HTERT RPE-1 (cell line): Measurements from ENCODE around the gene BABAM2.
"Not testable (repeated sequence)": the region's sequence is repeated elsewhere in the genome, so short reads cannot be mapped to it uniquely, and the experiment has no call there.

Source experiments
- in situ Hi-C: fragments of 300-500 bp; cut with MboI; formaldehyde crosslinking; loops from 4 replicates; pipeline ENCODE4 v1.14.3; 2020; ENCODE audit warnings: low sequenced_read_pairs

BABAM2 gene

DNA sequence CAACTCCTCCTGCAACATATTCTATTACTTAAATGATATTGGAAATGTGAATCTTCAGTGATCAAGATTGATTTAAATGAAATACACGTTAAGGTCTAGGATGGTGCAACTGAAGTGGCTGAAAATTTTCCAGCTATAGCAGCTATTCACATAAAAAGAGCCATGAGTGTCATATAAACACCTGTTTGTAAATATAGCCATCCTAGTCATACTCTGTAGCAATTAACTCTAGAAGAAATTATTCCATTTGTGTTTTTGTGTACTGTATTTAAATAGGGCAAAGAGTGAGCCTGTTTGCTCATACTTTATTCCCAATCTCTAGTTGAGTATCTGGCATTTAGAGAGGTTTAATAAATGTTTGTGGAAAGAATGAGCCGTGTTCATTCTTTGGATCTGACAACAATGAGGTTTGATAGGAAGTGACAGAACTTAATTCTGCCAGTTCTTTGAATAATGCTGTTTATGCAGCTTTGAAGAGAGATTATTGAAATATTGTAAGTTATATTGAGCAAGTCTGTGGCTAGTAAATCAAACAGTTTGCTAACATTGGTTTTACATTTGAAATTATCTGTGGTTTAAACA lies 49.7 kb downstream of the BABAM2 start:
- in situ Hi-C loops = no loop called here

GRCh38 chr2:27940982-27941381 lies 50.5 kb downstream of the BABAM2 start:
- in situ Hi-C loops = no loop called here

DNA sequence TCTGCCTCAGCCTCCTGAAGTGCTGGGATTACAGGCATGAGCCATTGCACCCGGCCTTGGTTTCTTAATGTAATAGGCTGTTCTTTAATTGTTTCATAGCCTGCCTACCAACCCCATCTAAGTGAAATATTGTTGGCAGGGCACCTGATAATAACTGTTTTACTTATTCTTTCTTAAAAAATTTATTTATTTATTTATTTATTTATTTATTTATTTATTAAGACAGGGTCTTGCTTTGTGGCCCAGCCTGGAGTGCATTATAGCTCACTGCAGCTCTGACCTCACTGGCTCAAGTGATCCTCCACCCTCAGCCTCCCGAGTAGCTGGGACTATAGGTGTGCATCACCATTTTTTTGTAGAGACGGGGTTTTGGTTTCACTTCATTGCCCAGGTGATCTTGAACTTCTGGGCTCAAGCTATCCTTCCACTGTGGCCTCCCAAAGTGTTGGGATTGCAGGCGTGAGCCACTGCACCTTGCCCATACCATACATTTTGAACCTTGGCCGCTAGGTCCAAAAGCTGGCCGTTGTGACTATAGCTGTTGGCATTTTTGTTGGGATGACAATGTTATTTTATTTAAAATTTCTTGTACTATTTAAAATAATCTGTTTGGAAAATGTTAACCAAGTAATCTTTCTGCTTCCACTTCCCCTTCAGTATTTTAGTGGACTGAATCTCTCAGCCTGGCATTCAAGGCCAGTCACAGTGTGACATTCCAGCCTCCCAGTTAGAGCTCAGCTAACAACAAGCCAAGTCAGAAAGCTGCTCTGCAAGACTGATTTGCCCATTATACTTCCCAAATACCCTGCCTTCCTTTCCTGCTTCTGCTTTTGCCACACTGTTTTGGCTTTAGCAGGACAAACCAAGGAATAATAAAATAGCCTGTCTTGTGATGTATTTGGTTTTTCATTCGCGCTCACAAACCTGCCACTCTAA lies 52.4 kb downstream of the BABAM2 start:
- in situ Hi-C loops = no loop called here

- in situ Hi-C loops = no loop called here
Observed at GRCh38 chr2:27946530-27947060, 56.1 kb downstream of the BABAM2 start.

GRCh38 chr2:27952070-27952469 lies 61.5 kb downstream of the BABAM2 start:
- in situ Hi-C loops = no loop called here

DNA sequence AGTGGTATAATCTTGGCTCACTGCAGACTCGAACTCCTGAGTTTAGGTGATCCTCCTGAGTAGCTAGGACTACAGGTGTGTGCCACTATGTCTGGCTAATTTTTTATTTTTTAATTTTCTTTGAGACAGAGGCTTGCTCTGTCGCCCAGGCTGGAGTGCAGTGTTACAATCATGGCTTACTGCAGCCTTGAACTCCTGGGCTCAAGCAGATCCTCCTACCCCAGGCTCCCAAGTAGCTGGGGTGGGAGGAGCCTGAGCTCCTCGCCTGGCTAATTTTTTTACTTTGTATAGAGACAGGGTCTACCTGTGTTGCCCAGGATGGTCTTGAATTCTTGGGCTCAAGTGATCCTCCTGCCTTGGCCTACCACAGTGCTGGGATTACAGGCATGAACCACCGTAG lies 62.5 kb downstream of the BABAM2 start:
- in situ Hi-C loops = no loop called here

DNA sequence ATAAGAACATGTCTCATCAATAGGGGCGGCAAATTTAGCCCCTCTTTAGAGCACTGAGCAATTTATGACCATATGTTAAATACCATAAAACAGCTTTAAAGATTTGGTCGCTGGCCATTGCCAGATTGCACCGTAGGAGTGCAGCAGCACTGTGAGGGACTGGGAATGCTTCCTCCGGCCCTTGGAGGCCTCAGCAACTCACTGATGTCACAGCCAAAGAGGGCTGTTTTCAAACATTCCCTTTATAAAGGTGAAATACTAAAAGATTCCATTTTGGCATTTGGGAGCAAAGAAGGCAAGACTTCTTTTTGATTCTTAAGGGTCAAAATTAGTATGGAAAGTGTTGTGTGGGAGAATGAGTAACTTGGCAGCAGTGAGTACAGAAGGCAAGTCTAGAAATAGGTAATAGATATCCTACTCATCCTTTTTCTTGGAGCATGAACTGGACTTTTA lies 63.7 kb downstream of the BABAM2 start:
- in situ Hi-C loops = no loop called here

GRCh38 chr2:27954771-27955383 lies 64.3 kb downstream of the BABAM2 start:
- in situ Hi-C loops = no loop called here

- in situ Hi-C loops = no loop called here
Observed at GRCh38 chr2:27955384-27956161, 65.0 kb downstream of the BABAM2 start.

GRCh38 chr2:27956888-27957287 lies 66.4 kb downstream of the BABAM2 start:
- in situ Hi-C loops = no loop called here

- in situ Hi-C loops = no loop called here
Observed at GRCh38 chr2:27958711-27959378, 68.3 kb downstream of the BABAM2 start.

DNA sequence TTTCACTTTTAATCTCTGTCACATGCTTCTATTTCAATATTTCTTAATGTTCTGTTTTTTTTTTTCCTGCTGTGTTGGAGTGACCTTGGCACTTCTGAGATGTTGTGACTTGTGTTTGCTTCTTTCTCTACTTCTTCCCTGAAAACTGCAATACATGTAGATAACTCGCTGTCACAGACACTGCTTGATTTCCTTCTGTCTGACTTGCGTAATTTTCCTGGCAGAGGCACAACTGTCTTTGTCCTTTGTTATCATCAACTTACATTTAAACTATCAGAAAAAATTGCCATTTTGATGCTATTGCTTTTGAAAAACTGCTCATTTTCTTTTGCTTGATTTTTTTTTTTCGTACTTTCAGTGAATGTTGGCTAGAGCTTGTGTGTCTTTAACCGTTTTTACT lies 69.0 kb downstream of the BABAM2 start:
- in situ Hi-C loops = no loop called here

DNA sequence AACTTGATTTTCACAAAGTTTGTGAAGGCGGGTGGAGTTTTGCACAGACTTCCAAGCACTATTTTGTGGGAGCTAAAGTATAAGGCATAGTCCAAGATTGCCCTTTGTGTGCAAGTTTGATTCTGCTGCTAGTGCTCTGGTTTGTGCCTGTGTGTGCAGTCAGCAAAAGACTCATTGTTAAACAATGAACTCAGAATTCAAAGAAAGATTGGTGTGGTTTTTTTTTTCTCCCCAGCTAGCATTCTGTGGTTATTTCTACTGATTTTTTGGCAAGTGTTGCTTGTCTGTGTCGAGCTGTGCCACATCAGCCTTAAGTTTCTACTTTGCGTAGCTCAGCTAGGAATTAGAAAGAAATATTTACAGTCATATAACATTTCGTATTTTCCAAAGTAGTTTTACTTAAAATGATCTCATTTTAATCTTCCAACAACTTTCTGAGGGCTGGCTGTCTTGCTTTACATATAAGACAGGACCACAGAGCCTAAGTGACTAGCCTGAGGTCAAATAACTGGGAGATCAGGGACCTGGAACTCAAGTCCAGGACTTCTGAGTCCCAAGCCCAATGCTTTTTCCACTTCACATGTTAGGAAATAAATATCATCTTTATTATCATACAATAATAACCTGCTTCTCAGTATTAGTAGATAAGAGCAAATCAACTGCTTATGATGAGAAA lies 69.8 kb downstream of the BABAM2 start:
- in situ Hi-C loops = no loop called here

DNA sequence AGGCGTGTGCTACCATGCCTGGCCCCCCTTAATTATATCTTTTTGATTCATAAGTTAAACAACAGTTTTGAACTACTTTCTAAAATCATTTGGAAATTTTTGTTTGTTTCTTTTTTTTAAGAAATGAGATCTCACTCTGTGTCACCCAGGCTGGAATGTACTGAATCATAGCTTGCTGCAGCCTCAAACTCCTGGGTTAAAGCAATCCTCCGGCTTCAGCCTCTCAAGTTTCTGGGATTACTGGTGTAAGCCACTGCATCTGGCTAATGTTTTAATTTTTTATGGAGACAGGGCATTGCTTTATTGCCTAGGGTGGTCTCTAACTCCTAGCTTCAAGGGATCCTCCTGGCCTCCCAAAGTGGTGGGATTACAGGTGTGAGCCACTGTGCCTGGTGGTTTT lies 71.5 kb downstream of the BABAM2 start:
- in situ Hi-C loops = no loop called here

- in situ Hi-C loops = no loop called here
Observed at GRCh38 chr2:27963472-27963871, 72.9 kb downstream of the BABAM2 start.

DNA sequence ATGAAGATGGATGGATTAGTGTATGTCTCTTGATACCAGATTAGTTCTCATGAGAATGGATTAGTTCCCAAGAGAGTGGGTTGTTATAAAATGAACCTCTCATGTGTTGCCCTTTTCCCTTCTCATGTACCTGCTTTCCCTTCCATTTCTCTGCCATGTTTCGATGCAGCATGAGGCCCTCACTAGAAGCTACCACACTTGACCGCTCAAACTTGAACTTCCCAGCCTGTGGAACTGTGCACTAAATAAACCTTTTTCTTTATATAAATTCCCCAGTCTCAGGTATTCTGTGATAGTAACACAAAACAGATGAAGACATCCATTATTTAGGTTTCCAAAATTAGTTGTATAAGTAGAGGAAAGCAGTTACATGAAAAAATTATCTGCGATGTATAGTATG lies 73.5 kb downstream of the BABAM2 start:
- in situ Hi-C loops = no loop called here

GRCh38 chr2:27965841-27966240 lies 75.3 kb downstream of the BABAM2 start:
- in situ Hi-C loops = no loop called here

DNA sequence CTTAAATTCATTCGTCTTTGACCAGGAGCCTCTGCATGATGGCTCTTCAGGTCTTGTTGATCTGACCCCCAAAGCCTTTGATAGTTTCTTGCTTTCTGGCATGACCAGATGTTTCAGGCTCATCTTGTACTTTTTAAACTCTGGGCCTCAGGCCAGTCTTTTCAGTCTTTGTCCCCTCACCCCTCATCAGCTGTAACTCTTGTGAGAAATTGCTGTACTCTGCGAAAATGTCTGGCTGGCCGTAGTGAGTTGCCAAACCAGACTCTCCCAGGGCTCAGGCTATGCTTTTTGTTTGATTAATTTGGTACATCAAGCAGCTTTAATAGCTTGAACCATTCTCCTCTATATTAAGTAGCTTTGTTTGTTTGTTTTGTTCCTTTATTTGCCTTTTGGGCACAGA lies 75.9 kb downstream of the BABAM2 start:
- in situ Hi-C loops = no loop called here

GRCh38 chr2:27967076-27967475 lies 76.5 kb downstream of the BABAM2 start:
- in situ Hi-C loops = no loop called here

DNA sequence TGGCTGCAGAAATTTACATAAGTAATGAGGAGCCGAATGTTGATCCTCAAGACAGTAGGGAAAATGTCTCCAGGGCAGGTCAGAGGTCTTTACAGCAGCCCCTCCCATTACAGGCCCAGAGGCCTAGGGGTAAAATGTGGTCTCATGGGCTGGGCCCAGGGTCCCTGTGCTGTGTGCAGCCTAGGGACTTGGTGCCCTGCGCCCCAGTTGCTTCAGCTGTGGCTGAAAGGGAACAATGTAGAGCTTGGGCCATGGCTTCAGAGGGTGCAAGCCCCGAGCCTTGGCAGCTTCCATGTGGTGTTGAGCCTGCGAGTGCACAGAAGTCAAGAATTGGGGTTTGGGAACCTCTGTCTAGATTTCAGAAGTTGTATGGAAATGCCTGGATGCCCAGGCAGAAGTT lies 77.5 kb downstream of the BABAM2 start:
- in situ Hi-C loops = not testable (repeated sequence)
